ENCODE results near the gene APLP2.

APLP2 gene

GRCh38 chr11:130133716-130134115 is 64.0 kb downstream of the APLP2 start:
- H3K4me3 ChIP-seq (ENCODE audit: low read depth, low read length): no peak overlapping the region
- no peak for TF ChIP-seq CTCF (IDR thresholded peaks at IDR 0.05; ENCODE audit: low read depth, low read length)

- TF ChIP-seq CTCF (IDR thresholded peaks at IDR 0.05; ENCODE audit: low read depth, low read length): no peak
- H3K4me3 ChIP-seq (ENCODE audit: low read depth, low read length): no peak overlapping the region
These were observed 66.4 kb downstream of the APLP2 start for GRCh38 chr11:130136107-130136506.

GRCh38 chr11:130137999-130138398 is 68.3 kb downstream of the APLP2 start:
- TF ChIP-seq CTCF (IDR thresholded peaks at IDR 0.05; ENCODE audit: low read depth, low read length): no peak
- H3K4me3 ChIP-seq (ENCODE audit: low read depth, low read length): no peak overlapping the region

- TF ChIP-seq CTCF (IDR thresholded peaks at IDR 0.05; ENCODE audit: low read depth, low read length): no peak
- no peak overlapping the region for H3K4me3 ChIP-seq (ENCODE audit: low read depth, low read length)
These were observed 69.7 kb downstream of the APLP2 start for GRCh38 chr11:130139401-130139800.

GRCh38 chr11:130141561-130142341 is 72.1 kb downstream of the APLP2 start:
- TF ChIP-seq CTCF (IDR thresholded peaks at IDR 0.05; ENCODE audit: low read depth, low read length): no peak
- H3K4me3 ChIP-seq (ENCODE audit: low read depth, low read length): no peak overlapping the region

- TF ChIP-seq CTCF (IDR thresholded peaks at IDR 0.05; ENCODE audit: low read depth, low read length): no peak
- H3K4me3 ChIP-seq (ENCODE audit: low read depth, low read length): no peak overlapping the region
These were observed 74.4 kb downstream of the APLP2 start for GRCh38 chr11:130144141-130144540.

GRCh38 chr11:130144861-130145281 is 75.2 kb downstream of the APLP2 start:
- no peak for TF ChIP-seq CTCF (IDR thresholded peaks at IDR 0.05; ENCODE audit: low read depth, low read length)
- no peak overlapping the region for H3K4me3 ChIP-seq (ENCODE audit: low read depth, low read length)

Data from WI38 (cell line).